GM13976 (cell line): ENCODE data around the gene STK32B.

Experiments used
- DNase-seq: peaks from one replicate; pipeline ENCODE4 v3.0.0; 2012; ENCODE audit warnings: low spot score
- in situ Hi-C: fragments of 300-500 bp; cut with MboI; formaldehyde crosslinking; loops from one replicate; pipeline ENCODE4 v1.12.0; 2022; ENCODE audit warnings: low sequenced_read_pairs, mixed read lengths, inconsistent platforms; ENCODE audit not compliant: unreplicated experiment
- TF ChIP-seq, protein P1 (sequence below): IDR thresholded peaks from 2 replicates; pipeline ENCODE4 v1.5.1; 2012; ENCODE audit warnings: borderline replicate concordance, mild to moderate bottlenecking; ENCODE audit not compliant: insufficient read depth; ENCODE audit errors: extremely low read depth, missing control alignments, control extremely low read depth

The STK32B gene

DNA sequence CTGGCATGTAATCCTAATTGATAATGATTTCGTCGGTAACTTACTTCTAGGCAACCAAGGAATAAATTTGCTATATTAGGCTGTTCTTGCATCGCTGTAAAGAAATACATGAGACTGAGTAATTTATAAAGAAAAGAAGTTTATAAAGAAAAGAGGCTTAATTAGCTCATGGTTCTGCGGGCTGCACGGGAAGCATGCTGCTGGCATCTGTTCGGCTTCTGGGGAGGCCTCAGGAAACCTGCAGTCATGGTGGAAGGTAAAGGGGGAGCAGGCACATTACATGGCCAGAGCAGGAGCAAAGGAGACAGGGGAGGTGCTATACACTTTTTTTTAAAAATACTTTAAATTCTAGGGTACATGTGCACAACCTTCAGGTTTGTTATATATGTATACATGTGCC, 290.2 kb downstream of the STK32B start:
- in situ Hi-C loops, result no loop called here
- no peak for DNase-seq
- TF ChIP-seq, protein P1, sequence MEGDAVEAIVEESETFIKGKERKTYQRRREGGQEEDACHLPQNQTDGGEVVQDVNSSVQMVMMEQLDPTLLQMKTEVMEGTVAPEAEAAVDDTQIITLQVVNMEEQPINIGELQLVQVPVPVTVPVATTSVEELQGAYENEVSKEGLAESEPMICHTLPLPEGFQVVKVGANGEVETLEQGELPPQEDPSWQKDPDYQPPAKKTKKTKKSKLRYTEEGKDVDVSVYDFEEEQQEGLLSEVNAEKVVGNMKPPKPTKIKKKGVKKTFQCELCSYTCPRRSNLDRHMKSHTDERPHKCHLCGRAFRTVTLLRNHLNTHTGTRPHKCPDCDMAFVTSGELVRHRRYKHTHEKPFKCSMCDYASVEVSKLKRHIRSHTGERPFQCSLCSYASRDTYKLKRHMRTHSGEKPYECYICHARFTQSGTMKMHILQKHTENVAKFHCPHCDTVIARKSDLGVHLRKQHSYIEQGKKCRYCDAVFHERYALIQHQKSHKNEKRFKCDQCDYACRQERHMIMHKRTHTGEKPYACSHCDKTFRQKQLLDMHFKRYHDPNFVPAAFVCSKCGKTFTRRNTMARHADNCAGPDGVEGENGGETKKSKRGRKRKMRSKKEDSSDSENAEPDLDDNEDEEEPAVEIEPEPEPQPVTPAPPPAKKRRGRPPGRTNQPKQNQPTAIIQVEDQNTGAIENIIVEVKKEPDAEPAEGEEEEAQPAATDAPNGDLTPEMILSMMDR, result no peak

DNA sequence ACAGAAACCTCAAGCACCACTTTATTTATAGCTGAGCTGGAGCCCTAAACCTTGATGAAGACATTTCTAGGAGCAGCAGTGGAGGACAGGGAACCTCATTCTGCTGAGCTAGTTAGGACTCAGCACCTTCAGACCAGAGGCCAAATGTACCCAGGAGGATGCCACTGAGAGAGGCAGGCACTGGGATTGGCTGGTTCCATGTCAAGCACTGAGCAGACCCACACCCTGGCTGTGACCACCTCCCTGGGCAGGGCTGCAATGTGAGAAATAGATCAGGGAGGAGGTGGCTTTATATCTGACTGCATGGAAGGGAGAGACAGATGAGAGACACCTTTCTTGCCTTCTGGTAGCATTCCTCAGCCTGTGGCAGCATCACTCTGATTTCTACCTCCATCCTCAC, 304.6 kb downstream of the STK32B start:
- in situ Hi-C loops, result no loop called here
- no peak for DNase-seq
- TF ChIP-seq, protein P1, result no peak

DNA sequence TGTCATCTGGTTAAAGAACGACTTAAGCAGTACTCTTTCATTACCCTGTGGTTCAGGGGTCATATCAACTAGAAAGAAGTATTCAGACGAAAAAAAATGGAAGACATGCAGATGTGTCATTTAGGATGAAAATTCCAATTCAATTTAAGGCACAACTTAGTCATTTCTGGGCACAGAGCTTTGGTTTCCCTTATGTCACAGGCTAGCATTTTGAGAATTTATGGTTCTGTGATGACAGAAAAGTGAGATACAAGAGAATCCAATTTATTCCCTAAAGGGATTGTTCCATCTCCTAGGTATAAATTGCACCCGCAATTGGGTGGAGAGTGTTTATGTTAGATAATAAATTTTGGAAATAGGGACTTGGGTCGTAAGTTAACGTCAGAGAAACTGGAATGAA, 306.6 kb downstream of the STK32B start:
- TF ChIP-seq, protein P1, result no peak
- in situ Hi-C loops, result no loop called here
- no peak for DNase-seq

DNA sequence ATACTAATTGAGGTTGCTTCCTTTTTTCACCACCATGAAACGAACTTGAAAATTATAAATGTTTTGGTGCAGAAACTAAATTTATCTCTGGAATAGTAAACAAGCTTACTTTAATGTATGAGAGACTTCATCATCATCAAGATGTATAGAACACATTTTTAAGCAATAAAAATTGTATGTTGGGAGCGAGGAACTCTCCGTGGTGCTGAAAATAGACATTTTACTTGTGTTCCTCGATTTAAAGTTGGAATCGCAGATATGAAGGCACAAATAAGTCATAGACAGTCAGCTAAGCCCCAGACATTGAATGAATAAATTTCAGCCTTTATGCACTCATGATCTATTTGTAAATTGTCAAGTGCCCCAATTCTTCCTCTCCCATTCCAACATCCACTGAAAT, 310.7 kb downstream of the STK32B start:
- TF ChIP-seq, protein P1, result no peak

DNA sequence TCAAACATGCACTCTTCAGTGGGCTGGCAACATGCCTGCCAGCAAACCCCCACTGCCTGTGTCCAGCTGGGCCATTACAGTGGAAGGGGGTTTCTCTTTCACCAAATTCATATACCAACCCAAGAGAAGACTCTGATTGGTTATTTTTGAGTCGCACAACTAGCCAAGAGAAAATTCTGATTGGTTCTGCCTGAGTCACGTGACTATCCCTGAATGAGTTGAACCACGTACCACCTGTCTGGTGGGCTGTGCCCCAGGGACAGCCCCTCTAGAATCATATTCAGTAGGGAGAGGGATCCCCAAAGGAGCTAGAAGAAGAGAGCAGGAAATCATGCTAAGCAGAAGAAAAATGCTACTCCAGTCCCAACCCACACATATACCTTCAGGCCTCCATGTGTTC, 313.1 kb downstream of the STK32B start:
- no peak for DNase-seq
- TF ChIP-seq, protein P1, result no peak
- in situ Hi-C loops, result no loop called here

More for the DNA sequence above, 310.7 kb downstream of the STK32B start:
- in situ Hi-C loops, result no loop called here
- DNase-seq, result no peak

DNA sequence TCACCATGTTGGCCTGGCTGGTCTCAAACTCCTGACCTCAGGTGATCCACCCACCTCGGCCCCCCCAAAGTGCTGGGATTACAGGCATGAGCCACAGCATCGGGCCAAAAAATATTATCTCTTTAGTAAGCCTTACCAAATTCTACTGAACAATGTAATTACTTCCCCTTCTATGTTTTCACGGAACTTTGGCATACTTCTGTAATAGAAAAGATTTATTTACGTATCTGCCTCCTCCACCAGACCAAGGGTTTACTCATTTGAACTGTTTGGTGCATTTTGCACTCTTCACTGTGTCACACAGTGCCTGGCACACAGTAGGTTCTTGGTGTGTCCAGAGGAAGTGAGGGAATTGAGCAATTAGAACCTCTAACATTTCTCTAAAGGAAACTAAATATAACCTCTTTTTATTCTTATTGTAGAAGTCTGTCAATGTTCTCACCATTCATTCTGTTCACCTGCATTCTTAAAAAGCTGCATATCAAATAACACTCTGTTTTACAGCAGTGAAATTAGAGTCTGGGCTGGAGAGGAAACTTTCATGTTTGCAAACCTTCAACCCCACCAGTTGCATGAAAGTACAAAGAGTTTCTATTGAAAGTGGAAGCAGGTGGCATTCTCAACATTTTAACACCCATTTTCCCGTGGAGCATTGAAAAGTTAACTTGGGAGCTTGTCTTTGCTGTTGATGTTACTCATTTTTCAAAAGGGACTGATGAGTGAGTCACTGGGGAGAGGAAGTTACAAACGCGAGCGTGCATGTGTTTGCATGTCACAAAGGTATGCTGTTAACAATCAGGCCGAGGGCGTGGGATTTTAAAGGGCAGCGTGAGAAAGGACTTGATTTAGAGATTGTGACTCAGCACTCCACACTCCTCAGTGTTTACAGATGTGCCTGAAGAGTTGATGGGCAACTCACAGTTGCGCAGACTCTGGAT, 314.1 kb downstream of the STK32B start:
- TF ChIP-seq, protein P1, result no peak
- DNase-seq, result no peak
- in situ Hi-C loops, result no loop called here
